ENCODE results near the gene RLF.

RLF gene

DNA sequence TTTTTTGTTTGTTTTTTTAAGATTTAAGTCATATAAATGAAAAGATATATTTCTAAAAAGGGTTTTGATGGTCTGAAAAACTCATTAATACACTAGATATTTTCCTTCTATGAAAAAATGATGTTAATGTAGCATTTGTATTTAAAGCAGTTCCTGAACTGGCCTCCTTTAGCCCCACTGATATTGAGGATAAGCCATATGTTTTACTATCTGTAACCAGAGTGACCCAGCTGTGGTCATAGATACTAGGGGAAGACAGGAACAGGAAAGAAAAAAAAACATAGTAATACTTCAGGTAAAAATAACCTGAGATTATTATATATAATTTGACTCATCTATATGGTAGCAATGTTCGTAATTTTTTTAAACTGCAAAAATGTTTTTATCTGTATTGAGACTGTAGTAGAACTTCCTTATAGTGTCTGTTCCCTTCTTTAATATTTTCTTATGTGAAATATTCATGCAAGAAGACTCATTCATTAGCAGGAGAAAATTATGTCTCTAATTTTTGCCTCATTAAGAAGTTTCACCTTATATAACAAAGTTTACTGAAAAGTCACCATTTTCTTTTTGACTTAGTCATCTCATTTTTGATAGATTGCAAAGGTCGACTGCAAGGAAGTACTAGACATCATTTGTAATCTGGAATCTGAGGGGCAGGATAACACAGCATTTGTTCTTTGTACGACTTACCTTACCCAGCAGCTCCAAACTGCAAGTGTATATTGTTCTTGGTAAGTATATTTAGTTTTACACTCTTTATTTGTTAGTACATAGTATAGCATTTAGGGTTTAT is 61.0 kb downstream of the RLF start:
- TF ChIP-seq, protein P1, sequence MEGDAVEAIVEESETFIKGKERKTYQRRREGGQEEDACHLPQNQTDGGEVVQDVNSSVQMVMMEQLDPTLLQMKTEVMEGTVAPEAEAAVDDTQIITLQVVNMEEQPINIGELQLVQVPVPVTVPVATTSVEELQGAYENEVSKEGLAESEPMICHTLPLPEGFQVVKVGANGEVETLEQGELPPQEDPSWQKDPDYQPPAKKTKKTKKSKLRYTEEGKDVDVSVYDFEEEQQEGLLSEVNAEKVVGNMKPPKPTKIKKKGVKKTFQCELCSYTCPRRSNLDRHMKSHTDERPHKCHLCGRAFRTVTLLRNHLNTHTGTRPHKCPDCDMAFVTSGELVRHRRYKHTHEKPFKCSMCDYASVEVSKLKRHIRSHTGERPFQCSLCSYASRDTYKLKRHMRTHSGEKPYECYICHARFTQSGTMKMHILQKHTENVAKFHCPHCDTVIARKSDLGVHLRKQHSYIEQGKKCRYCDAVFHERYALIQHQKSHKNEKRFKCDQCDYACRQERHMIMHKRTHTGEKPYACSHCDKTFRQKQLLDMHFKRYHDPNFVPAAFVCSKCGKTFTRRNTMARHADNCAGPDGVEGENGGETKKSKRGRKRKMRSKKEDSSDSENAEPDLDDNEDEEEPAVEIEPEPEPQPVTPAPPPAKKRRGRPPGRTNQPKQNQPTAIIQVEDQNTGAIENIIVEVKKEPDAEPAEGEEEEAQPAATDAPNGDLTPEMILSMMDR (IDR thresholded peaks at IDR 0.05; ENCODE audit: extremely low read depth, missing control alignments): no peak
- DNase-seq (ENCODE audit: low spot score): no peak

DNA sequence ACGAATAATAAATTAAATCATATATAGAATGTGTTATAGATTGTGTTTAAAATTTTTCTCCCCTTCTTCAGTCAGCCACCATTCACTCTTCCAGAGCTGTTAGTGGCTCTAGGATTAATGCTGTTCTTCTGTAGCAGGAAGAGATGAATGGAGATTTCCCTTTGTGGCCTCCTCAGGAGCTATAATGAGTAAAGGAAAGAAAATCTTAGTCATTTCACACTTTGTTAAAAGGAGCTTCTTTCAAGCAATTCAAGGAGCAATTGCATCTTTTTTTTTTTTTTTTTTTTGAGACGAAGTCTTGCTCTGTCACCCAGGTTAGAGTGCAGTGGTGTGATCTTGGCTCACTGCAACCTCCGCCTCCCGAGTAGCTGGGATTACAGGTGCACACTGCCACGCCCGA is 62.9 kb downstream of the RLF start:
- TF ChIP-seq, protein P1 (IDR thresholded peaks at IDR 0.05; ENCODE audit: extremely low read depth, missing control alignments): no peak
- no peak for DNase-seq (ENCODE audit: low spot score)

DNA sequence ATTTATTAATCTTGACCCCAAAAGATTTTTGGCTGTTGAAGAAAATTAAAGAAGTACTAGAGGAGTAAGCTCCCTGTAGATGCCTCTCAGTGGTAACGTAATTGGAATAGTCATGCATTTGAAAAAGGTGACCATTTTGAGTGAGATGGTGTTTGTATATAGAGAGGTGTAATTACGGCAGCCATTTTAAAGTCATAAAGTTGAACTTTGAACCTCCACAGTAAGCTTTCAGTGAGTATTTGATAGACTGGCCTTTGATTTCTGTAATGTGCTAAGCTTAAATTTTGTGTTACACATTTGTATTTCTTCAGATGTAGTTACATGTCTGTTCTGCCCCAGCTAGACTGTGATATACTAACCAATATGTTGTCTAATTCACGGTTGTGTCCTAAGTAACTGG is 65.0 kb downstream of the RLF start:
- DNase-seq (ENCODE audit: low spot score): no peak
- TF ChIP-seq, protein P1 (IDR thresholded peaks at IDR 0.05; ENCODE audit: extremely low read depth, missing control alignments): no peak

DNA sequence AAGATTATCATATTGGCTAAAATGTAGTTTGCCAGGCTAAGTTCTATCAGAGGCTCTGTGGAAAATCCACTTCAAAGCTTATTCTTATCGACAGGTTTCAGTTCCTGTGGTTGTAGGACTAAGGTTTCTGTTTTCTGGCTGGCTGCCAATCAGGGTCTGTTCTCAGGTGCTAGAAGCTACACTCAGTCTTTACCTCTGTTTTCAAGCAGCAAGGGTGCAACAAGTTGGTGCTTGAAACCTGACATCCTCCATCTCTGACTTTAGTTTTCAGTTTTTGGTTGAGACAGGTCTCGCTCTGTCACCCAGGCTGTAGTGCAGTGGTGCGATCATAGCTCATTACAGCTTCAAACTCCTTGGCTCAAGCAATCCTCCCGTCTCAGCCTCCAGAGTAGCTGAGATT is 71.3 kb downstream of the RLF start:
- DNase-seq (ENCODE audit: low spot score): peak; percentile 66
- TF ChIP-seq, protein P1 (IDR thresholded peaks at IDR 0.05; ENCODE audit: extremely low read depth, missing control alignments): no peak

DNA sequence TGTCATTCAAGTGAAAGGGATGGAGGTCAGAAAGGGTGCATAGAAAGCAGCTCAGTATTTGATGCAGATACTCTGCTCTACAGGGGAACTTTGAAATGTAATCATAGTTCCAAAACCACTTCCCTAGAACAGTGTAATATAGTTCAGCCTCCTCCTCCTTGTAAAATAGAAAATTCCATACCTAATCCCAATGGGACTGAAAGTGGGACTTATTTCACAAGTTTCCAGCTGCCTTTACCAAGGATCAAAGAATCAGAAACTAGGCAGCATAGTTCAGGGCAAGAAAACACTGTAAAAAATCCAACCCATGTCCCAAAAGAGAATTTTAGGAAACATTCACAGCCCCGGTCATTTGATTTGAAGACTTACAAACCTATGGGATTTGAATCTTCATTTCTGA is 78.4 kb downstream of the RLF start:
- no peak for DNase-seq (ENCODE audit: low spot score)
- TF ChIP-seq, protein P1 (IDR thresholded peaks at IDR 0.05; ENCODE audit: extremely low read depth, missing control alignments): no peak

DNA sequence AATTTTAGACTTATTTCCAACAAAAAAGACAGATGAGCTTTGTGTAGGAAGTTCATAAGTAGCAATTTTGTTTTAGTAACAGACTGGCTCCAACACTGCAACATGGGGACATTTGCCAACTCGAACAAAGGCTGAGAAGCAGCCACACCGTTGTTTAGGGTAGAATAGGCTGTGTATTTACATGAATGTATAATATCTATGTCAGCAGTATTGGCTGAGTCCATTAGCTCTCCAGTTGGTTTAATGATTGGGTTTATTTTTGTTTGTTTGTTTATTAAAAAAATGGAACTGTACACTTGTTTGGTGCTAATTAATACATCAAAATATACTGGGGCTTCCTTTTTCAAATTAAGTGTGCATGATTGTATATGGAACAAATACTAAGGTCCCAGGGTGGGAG is 79.2 kb downstream of the RLF start:
- TF ChIP-seq, protein P1 (IDR thresholded peaks at IDR 0.05; ENCODE audit: extremely low read depth, missing control alignments): no peak
- DNase-seq (ENCODE audit: low spot score): no peak

DNA sequence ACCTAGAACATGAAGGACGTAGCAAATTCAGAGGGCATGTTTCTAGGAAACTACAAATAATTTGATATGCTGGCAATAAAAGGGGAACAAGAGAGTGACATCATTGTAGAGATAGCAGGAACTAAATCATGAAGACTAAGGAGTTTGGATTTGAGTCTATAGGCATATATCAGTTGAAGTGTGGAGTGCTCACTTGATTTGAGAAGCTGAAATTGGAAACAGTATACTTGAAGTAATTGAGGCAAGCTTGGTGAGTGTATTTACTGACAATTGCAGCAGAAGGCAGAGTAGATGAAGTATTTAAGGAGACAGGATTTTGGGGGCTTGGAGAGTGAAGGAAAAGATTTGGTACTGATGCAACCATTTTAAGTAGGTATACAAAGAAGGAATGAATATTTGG is 80.2 kb downstream of the RLF start:
- no peak for DNase-seq (ENCODE audit: low spot score)
- TF ChIP-seq, protein P1 (IDR thresholded peaks at IDR 0.05; ENCODE audit: extremely low read depth, missing control alignments): no peak

Measured in GM20000 (cell line).